Upper lobe of left lung (tissue), 6 donors: Measurements from ENCODE around the gene CHRNB4. TPM values are rescaled to one million over a fixed set of nuclear protein-coding genes. Genes with fewer than 3 reads are reported as not detected.
"Not testable (repeated sequence)": the region's sequence is repeated elsewhere in the genome, so short reads cannot be mapped to it uniquely, and the experiment has no call there.

Source experiments
- ATAC-seq, 2 donors: fragments of 200-7000 bp; cut with Tn5 transposase; one replicate each; pipeline ENCODE4 v1.9.1; 2022; ENCODE audit warnings: mild to moderate bottlenecking in 2 of 2, moderate library complexity in 2 of 2; ENCODE audit not compliant: low FRiP score in 2 of 2
- DNase-seq, 2 donors: peaks; one replicate each; pipeline ENCODE4 v3.0.0-alpha.2; 2019 to 2020
- H3K27ac ChIP-seq, 4 donors: fragments of 200-600 bp; sonication (generic); one replicate each; pipeline ENCODE4 v1.5.1; 2016 to 2019
- H3K27me3 ChIP-seq, 4 donors: fragments of 200-600 bp; sonication (generic); one replicate each; pipeline ENCODE4 v1.5.1; 2017 to 2019
- H3K36me3 ChIP-seq, 4 donors: fragments of 200-600 bp; sonication (generic); one replicate each; pipeline ENCODE4 v1.5.1; 2016 to 2019
- H3K4me1 ChIP-seq, 4 donors: fragments of 200-600 bp; sonication (generic); one replicate each; pipeline ENCODE4 v1.5.1; 2018 to 2019
- H3K4me3 ChIP-seq, 4 donors: fragments of 200-600 bp; sonication (generic); one replicate each; pipeline ENCODE4 v1.5.1; 2017 to 2019; ENCODE audit warnings: mild to moderate bottlenecking in 2 of 4, moderate library complexity in 1 of 4
- H3K9me3 ChIP-seq, 4 donors: fragments of 200-600 bp; sonication (generic); one replicate each; pipeline ENCODE4 v1.5.1; 2018 to 2019
- CTCF ChIP-seq, 6 experiments: fragments of 450-650 bp in 4 of 6; fragments of 200-600 bp in 2 of 6; sonication (generic) in 2 of 6; IDR thresholded peaks; one replicate each; pipeline ENCODE4 v1.5.1; 2016 to 2019; ENCODE audit warnings: antibody characterized with exemption in 6 of 6
- EP300 ChIP-seq, 4 donors: sonication (generic); formaldehyde crosslinking; IDR thresholded peaks; one replicate each; pipeline ENCODE4 v1.5.1; 2017; ENCODE audit warnings: antibody characterized with exemption in 4 of 4, control low read depth in 2 of 4
- POLR2A ChIP-seq, 4 donors: fragments of 450-650 bp; IDR thresholded peaks; one replicate each; pipeline ENCODE4 v1.5.1; 2016 to 2017; ENCODE audit warnings: antibody characterized with exemption in 4 of 4, mild to moderate bottlenecking in 2 of 4
- POLR2AphosphoS5 ChIP-seq, 2 donors: sonication (generic); formaldehyde crosslinking; IDR thresholded peaks; one replicate each; pipeline ENCODE4 v1.5.1; 2017; ENCODE audit warnings: antibody characterized with exemption in 2 of 2
- WGBS, 2 donors: methylation state at CpG; one replicate each; pipeline ENCODE4 v1.1.5; 2017 to 2018; 5-methylcytosine and 5-hydroxymethylcytosine counted together
- total RNA-seq, 6 donors: library from RNA; depleted of rRNA in 4 of 6; stranded (reverse); fragments of >200 nt in 4 of 6; gene quantifications; one replicate each; pipeline versions ENCODE4 v1.1.0 to v1.2.1, GENCODE V29; 2016 to 2021
- donor health status: DM: no; HTN: no; CAD: no; lungs with moderate emphysema.
- donor health status: DM: no; HTN: yes; CAD: no; lungs with severe emphysema.

The CHRNB4 gene
- total RNA-seq, 6 donors from 2014 or later: not detected

- 75 to 90% methylated on average over 2 of the region's 2 CpGs for WGBS, 2 donors
- Histone ChIP-seq H3K9me3 (no peaks in the 10 kb centered on the region), H3K27ac (no peak overlapping the region), H3K4me3 (no peak overlapping the region), H3K36me3 (no peaks in the 10 kb centered on the region), H3K4me1 (no peaks in the 10 kb centered on the region), H3K27me3 (no peaks in the 10 kb centered on the region)
- DNase-seq: no peak
- TF ChIP-seq EP300 (IDR thresholded peaks at IDR 0.05): no peak
- TF ChIP-seq CTCF (IDR thresholded peaks at IDR 0.05): no peak
- no peak for TF ChIP-seq POLR2AphosphoS5 (IDR thresholded peaks at IDR 0.05)
- TF ChIP-seq POLR2A (IDR thresholded peaks at IDR 0.05): no peak
- ATAC-seq: no peak
These were observed 43.6 kb upstream of the CHRNB4 start for GRCh38 chr15:78684657-78685056.

GRCh38 chr15:78683599-78683998 lies 42.6 kb upstream of the CHRNB4 start:
- 90 to 97% methylated on average over 8 of the region's 8 CpGs for WGBS, 2 donors
- not testable (repeated sequence) for H3K4me3 ChIP-seq, H3K4me1 ChIP-seq, H3K36me3 ChIP-seq, H3K27ac ChIP-seq, DNase-seq, H3K9me3 ChIP-seq, ATAC-seq, H3K27me3 ChIP-seq

DNA sequence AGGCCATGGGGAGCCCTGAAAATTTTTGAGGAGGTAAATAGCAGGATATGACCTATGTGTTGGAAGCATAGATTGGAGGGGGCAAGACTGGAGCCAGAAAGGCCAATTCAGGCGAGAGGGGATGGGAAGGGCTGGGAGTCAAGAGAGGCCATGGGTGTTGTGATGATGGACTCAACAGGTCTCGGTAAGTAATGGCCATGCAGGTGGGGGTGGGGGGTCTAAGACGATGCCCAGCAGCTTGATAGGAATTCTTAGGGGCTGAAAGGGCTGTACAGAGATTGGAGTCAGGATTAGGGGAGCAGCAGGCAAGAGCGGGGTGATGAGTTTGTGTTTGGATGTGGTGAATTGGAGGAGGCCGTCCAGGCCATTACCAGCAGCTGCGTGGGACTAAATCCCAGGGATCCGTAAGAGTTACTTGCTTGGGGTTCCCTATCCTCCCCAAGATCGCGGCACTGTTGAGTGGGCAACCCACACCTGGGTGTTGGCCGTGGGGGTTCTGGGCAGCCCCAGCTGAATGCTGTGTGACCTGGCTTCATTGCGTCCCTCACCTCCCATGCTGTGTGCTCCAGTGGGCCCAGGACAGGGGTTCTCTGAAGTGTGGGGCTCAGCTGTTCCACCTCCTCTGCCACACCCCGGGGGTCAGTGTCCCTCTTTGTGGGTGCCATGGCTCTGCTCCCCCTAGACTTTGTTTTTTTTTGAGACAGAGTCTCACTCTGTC lies 41.8 kb upstream of the CHRNB4 start:
- H3K4me3 ChIP-seq: no peak overlapping the region
- 90 to 93% methylated on average over 11 to 12 of the region's 12 CpGs for WGBS, 2 donors
- DNase-seq: no peak
- H3K27me3 ChIP-seq: no peaks in the 10 kb centered on the region
- H3K9me3 ChIP-seq: no peaks in the 10 kb centered on the region
- H3K4me1 ChIP-seq: no peaks in the 10 kb centered on the region
- H3K36me3 ChIP-seq: no peaks in the 10 kb centered on the region
- TF ChIP-seq POLR2A (IDR thresholded peaks at IDR 0.05): no peak
- H3K27ac ChIP-seq: no peak overlapping the region
- ATAC-seq: no peak

DNA sequence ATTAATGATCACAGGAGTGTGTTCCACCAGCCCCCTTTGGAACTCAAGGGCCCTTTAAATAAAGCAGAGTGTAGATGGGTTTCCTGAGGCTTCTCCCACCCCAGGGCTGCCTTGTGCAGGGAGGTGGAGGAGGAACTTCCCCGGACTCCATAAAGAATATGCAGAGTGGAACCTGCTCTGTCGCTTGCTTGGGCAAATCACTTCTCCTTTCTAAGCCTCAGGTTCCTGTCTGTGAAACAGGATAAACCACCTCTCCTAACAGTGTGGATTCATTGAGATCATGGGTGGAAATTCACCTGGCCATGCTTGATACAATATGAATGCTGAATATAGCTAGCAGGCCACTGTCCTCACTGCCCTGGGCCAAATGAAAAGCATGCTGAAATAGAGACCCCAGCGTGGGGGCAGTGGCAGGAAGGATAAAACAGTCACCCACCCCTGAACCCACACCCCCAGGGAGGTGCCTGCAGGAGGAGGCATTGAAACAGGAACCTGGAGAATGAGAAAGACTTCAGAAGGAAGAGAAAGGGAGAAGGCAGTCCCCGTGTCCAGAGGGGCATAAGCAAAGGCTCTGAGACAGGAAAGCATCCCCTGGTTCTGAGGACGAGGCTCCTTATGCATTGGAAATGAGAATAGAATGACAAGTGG lies 41.1 kb upstream of the CHRNB4 start:
- H3K4me3 ChIP-seq: no peak overlapping the region
- H3K27me3 ChIP-seq: no peaks in the 10 kb centered on the region
- no peaks in the 10 kb centered on the region for H3K36me3 ChIP-seq
- 72 to 77% methylated on average over 4 to 5 of the region's 5 CpGs for WGBS, 2 donors
- no peak overlapping the region for H3K27ac ChIP-seq
- TF ChIP-seq EP300 (IDR thresholded peaks at IDR 0.05): no peak
- TF ChIP-seq CTCF (IDR thresholded peaks at IDR 0.05): no peak
- TF ChIP-seq POLR2AphosphoS5 (IDR thresholded peaks at IDR 0.05): no peak
- no peak for TF ChIP-seq POLR2A (IDR thresholded peaks at IDR 0.05)
- ATAC-seq (no peak), DNase-seq (no peak)
- no peaks in the 10 kb centered on the region for H3K4me1 ChIP-seq
- H3K9me3 ChIP-seq: no peaks in the 10 kb centered on the region

GRCh38 chr15:78681281-78682003 lies 40.4 kb upstream of the CHRNB4 start:
- H3K4me1 ChIP-seq: no peaks in the 10 kb centered on the region
- WGBS, 2 donors: 66 to 80% methylated on average over 8 of the region's 8 CpGs
- H3K36me3 ChIP-seq: no peaks in the 10 kb centered on the region
- no peaks in the 10 kb centered on the region for H3K9me3 ChIP-seq
- DNase-seq: no peak
- ATAC-seq: no peak
- H3K4me3 ChIP-seq: no peak overlapping the region
- TF ChIP-seq CTCF (IDR thresholded peaks at IDR 0.05): no peak
- H3K27ac ChIP-seq: no peak overlapping the region
- H3K27me3 ChIP-seq: no peaks in the 10 kb centered on the region
